Epithelial cell of esophagus (primary cell): ENCODE measurements around the gene XPO5.

ENCODE experiments used
- DNase-seq: peaks from one replicate; pipeline ENCODE4 v3.0.0; 2010; ENCODE audit warnings: low read depth
- H3K4me3 ChIP-seq: 2 replicates; pipeline ENCODE4 v1.5.1; 2011; ENCODE audit warnings: mild to moderate bottlenecking, low read length, control low read depth
- TF ChIP-seq, protein P1 (sequence below): IDR thresholded peaks from 2 replicates; pipeline ENCODE4 v1.5.1; 2011; ENCODE audit warnings: low read depth, mild to moderate bottlenecking, low read length, control low read depth, inconsistent platforms; ENCODE audit not compliant: insufficient read depth; ENCODE audit errors: missing control alignments

The XPO5 gene

DNA sequence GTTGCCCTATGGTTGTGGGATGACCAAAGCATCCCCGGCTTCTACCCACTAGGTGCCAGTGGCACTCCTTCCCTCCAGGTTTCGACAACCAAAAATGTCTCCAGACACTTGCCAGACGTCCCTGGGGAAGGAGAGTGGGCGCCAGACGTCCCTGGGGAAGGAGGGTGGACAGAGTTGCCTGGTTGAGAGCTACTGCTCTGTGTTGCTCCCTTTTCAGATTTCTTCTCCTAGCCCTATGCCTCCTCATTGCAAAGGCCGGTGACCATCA is 78.8 kb downstream of the XPO5 start:
- no peak overlapping the region for H3K4me3 ChIP-seq
- no peak for DNase-seq
- TF ChIP-seq, protein P1, sequence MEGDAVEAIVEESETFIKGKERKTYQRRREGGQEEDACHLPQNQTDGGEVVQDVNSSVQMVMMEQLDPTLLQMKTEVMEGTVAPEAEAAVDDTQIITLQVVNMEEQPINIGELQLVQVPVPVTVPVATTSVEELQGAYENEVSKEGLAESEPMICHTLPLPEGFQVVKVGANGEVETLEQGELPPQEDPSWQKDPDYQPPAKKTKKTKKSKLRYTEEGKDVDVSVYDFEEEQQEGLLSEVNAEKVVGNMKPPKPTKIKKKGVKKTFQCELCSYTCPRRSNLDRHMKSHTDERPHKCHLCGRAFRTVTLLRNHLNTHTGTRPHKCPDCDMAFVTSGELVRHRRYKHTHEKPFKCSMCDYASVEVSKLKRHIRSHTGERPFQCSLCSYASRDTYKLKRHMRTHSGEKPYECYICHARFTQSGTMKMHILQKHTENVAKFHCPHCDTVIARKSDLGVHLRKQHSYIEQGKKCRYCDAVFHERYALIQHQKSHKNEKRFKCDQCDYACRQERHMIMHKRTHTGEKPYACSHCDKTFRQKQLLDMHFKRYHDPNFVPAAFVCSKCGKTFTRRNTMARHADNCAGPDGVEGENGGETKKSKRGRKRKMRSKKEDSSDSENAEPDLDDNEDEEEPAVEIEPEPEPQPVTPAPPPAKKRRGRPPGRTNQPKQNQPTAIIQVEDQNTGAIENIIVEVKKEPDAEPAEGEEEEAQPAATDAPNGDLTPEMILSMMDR = no peak

- no peak overlapping the region for H3K4me3 ChIP-seq
- DNase-seq = peak; percentile 96
- TF ChIP-seq, protein P1 = peak; percentile 74
Observed at GRCh38 chr6:43496370-43497128, 79.3 kb downstream of the XPO5 start.

DNA sequence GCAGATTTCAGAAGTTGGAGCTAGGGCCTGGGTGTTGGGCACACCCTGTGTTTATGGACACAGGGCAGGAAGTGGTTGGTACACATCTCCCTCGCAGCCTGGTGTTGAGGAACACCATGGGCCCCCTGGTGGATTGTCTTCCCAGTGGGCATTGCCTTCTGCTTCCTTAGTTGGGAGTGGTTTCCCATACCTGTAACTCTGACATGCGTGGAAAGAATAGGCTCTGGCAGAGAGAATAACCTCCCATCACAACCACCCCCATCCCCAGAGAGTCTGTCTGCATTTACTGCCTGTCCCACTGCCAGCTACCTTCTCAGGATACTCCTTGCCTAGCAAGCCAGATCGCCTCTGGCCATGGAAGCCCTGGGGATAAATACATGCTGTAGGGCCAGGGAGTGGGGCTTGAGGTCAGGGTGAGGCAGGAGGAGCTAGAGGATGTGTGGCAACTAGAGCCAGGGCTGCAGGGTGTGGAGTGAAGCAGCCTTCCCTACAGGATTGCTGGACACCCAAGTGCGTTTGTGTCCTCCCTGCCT is 80.4 kb downstream of the XPO5 start:
- peak; percentile 54 for DNase-seq
- TF ChIP-seq, protein P1 = peak; percentile 46

DNA sequence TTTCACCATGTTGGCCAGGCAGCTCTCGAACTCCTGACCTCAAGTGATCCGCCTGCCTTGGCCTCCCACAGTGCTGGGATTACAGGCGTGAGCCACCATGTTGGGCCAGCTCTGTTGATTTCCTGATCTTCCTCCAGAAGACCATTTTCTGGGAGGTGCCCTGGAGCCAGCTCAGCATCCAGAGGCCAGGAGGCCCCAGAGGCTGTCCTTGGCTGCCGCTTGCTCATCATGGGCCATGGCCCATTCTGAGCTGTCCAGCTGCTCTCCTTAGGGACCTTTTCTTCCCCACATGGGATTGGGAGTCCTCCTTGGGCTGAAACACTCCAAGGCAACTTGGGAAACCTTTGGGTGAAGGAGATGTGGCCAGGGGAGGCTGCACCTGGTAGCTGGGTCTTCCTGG is 81.1 kb downstream of the XPO5 start:
- no peak for DNase-seq
- TF ChIP-seq, protein P1 = no peak
- H3K4me3 ChIP-seq = no peak overlapping the region

More for the DNA sequence above, 80.4 kb downstream of the XPO5 start:
- H3K4me3 ChIP-seq = no peak overlapping the region

DNA sequence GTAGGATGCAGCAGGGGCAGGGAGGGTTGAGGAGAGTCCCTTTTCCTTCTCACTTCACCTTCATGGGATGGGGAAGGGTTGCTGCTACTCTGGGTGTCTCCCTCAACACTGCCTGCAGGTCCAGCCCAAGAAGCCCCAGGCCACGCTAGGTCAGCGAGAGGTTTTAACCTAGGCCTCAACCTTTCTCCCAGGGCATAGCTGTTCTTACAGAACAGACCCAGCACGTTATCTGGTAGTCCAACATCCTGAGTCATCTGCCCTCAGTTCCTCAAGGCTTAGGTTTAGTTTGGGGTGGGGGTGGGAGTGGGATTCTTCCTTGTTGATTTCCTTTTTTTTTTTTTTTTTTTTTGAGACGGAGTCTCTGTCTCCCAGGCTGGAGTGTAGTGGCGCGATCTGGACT is 81.5 kb downstream of the XPO5 start:
- TF ChIP-seq, protein P1 = no peak
- DNase-seq = no peak
- H3K4me3 ChIP-seq = no peak overlapping the region

GRCh38 chr6:43493833-43494232 is 82.0 kb downstream of the XPO5 start:
- TF ChIP-seq, protein P1 = no peak
- no peak overlapping the region for H3K4me3 ChIP-seq
- peak; percentile 65 for DNase-seq

DNA sequence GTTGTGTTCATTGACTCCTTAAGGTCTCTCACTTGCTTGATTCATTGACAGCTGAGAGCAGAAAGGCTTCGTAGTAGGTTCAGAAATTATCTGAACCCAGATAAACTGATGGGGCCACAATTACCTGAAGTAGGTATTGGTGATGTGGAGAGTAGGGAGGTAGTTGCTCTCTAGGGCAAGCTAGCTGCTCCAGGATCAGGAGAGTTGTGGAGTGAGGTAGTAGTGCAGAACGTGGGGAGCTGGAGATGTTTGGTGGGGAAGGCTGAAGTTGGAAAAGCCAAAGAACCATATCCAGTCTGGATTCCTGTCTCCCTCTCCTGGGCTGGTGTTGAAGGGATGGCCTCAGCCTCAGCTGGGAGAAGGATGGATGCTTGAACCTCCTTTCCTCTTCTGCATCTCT is 82.6 kb downstream of the XPO5 start:
- DNase-seq = no peak
- H3K4me3 ChIP-seq = no peak overlapping the region
- TF ChIP-seq, protein P1 = peak; percentile 7
